RKO (cell line): ENCODE data around the gene NR5A2.

Experiments
- DNase-seq: peaks from one replicate; pipeline ENCODE4 v3.0.0-alpha.2; 2016; ENCODE audit warnings: low spot score

NR5A2 gene

GRCh38 chr1:200124309-200124708 lies 96.8 kb downstream of the NR5A2 start:
- no peak for DNase-seq

GRCh38 chr1:200128081-200128480 lies 100.6 kb downstream of the NR5A2 start:
- no peak for DNase-seq

GRCh38 chr1:200128944-200129879 lies 101.7 kb downstream of the NR5A2 start:
- no peak for DNase-seq

GRCh38 chr1:200130552-200130951 lies 103.0 kb downstream of the NR5A2 start:
- no peak for DNase-seq

GRCh38 chr1:200131551-200132125 lies 104.1 kb downstream of the NR5A2 start:
- DNase-seq = no peak

GRCh38 chr1:200133123-200133522 lies 105.6 kb downstream of the NR5A2 start:
- DNase-seq = no peak

- no peak for DNase-seq
Observed at GRCh38 chr1:200134116-200134515, 106.6 kb downstream of the NR5A2 start.

GRCh38 chr1:200136384-200136783 lies 108.9 kb downstream of the NR5A2 start:
- no peak for DNase-seq

GRCh38 chr1:200139661-200140250 lies 112.2 kb downstream of the NR5A2 start:
- peak; percentile 77 for DNase-seq

GRCh38 chr1:200143347-200143746 lies 115.8 kb downstream of the NR5A2 start:
- DNase-seq = no peak

GRCh38 chr1:200146100-200146499 lies 118.6 kb downstream of the NR5A2 start:
- no peak for DNase-seq

GRCh38 chr1:200147094-200147493 lies 119.6 kb downstream of the NR5A2 start:
- no peak for DNase-seq

- no peak for DNase-seq
Observed at GRCh38 chr1:200147742-200148141, 120.2 kb downstream of the NR5A2 start.

- no peak for DNase-seq
Observed at GRCh38 chr1:200150006-200150405, 122.5 kb downstream of the NR5A2 start.

- DNase-seq = peak; percentile 46
Observed at GRCh38 chr1:200150721-200151120, 123.2 kb downstream of the NR5A2 start.

- DNase-seq = no peak
Observed at GRCh38 chr1:200152336-200152735, 124.8 kb downstream of the NR5A2 start.

- DNase-seq = no peak
Observed at GRCh38 chr1:200153277-200154055, 126.0 kb downstream of the NR5A2 start.

GRCh38 chr1:200154069-200154767 lies 126.7 kb downstream of the NR5A2 start:
- DNase-seq = no peak

GRCh38 chr1:200157715-200158114 lies 130.2 kb downstream of the NR5A2 start:
- DNase-seq = no peak

- DNase-seq = no peak
Observed at GRCh38 chr1:200161801-200162200, 134.3 kb downstream of the NR5A2 start.

- DNase-seq = no peak
Observed at GRCh38 chr1:200162258-200162657, 134.7 kb downstream of the NR5A2 start.

- DNase-seq = no peak
Observed at GRCh38 chr1:200162877-200163276, 135.4 kb downstream of the NR5A2 start.
